DND-41 (cell line): ENCODE measurements around the gene CAV3.

ENCODE experiments used
- ATAC-seq: fragments of 200-7000 bp; cut with Tn5 transposase; 3 replicates; pipeline ENCODE4 v1.9.1; 2021; ENCODE audit warnings: low read depth; ENCODE audit not compliant: insufficient read depth
- DNase-seq: peaks from one replicate; pipeline ENCODE4 v3.0.0-alpha.2; 2020
- H2AFZ ChIP-seq: 2 replicates; pipeline ENCODE4 v1.6.0; 2012; ENCODE audit warnings: low read depth, low read length
- H3K27ac ChIP-seq: 2 replicates; pipeline ENCODE4 v1.5.1; 2012; ENCODE audit warnings: low read length, inconsistent platforms
- H3K27me3 ChIP-seq: fragments of 200-600 bp; sonication (generic); 2 replicates; pipeline ENCODE4 v1.6.0; 2012; ENCODE audit warnings: low read length, mild to moderate bottlenecking, inconsistent platforms; ENCODE audit not compliant: insufficient read depth, poor library complexity
- H3K36me3 ChIP-seq: 2 replicates; pipeline ENCODE4 v1.5.1; 2012; ENCODE audit warnings: low read length, inconsistent platforms; ENCODE audit not compliant: insufficient read depth
- H3K4me1 ChIP-seq: 2 replicates; pipeline ENCODE4 v1.5.1; 2012; ENCODE audit warnings: mild to moderate bottlenecking, low read length; ENCODE audit not compliant: insufficient read depth
- H3K4me2 ChIP-seq: 2 replicates; pipeline ENCODE4 v1.6.0; 2012; ENCODE audit warnings: mild to moderate bottlenecking, moderate library complexity, low read length, inconsistent platforms; ENCODE audit not compliant: insufficient read depth
- H3K4me3 ChIP-seq, 2 experiments: fragments of 200-600 bp in 1 of 2; shearing (Covaris generic) in 1 of 2; 2 replicates each; pipeline ENCODE4 v1.5.1; 2012 to 2016; ENCODE audit warnings: inconsistent platforms in 2 of 2, low read length in 2 of 2, mild to moderate bottlenecking in 2 of 2, low read depth in 1 of 2, moderate library complexity in 1 of 2
- H3K79me2 ChIP-seq: 2 replicates; pipeline ENCODE4 v1.6.0; 2012; ENCODE audit warnings: low read length, inconsistent platforms; ENCODE audit not compliant: insufficient read depth
- H3K9ac ChIP-seq: 2 replicates; pipeline ENCODE4 v1.6.0; 2012; ENCODE audit warnings: low read depth, mild to moderate bottlenecking, inconsistent platforms, low read length, moderate library complexity
- H3K9me3 ChIP-seq: 2 replicates; pipeline ENCODE4 v1.5.1; 2012; ENCODE audit warnings: low read length, moderate library complexity, mild to moderate bottlenecking, inconsistent platforms; ENCODE audit not compliant: insufficient read depth, severe bottlenecking
- H4K20me1 ChIP-seq: 2 replicates; pipeline ENCODE4 v1.6.0; 2012; ENCODE audit warnings: low read length; ENCODE audit not compliant: insufficient read depth
- EZH2 ChIP-seq: IDR thresholded peaks from 3 replicates; pipeline ENCODE4 v1.6.1; 2012; ENCODE audit warnings: borderline replicate concordance, low read depth, mild to moderate bottlenecking, moderate library complexity, low read length, inconsistent platforms; ENCODE audit not compliant: severe bottlenecking
- TF ChIP-seq, protein P1 (sequence below): IDR thresholded peaks from 2 replicates; pipeline ENCODE4 v1.5.1; 2012; ENCODE audit warnings: borderline replicate concordance, low read length, moderate library complexity, mild to moderate bottlenecking; ENCODE audit not compliant: poor library complexity, severe bottlenecking; ENCODE audit errors: extremely low read depth

Gene CAV3

DNA sequence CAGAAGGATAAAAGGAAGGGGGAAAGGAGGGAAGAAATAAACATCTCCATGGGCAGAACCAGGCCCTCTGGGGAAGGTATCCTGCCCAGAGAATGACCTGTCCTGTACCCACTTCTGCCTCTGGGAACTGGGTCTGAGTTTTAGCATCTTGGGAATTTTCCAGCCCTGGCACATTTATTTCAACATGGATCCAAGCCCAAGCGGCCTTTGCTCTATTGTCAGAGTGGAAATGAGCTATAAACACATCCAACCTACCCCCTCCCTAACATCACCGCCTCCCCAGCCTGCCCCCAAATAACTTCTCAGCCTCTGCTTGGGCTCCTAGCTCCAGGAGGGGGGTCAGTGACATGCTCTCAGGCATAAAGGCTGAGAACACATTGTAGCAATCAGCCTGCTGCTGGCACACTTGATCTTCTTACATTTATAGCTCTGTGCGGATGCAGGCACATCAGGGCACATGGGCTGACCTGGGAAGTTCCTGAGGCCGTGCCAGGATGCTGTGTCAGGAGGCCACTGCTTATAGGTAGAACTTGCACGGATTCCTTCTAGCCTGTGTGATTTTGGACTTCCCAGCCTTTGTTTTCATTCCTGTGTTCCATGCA lies 40.4 kb downstream of the CAV3 start:
- no peak overlapping the region for H3K4me2 ChIP-seq

DNA sequence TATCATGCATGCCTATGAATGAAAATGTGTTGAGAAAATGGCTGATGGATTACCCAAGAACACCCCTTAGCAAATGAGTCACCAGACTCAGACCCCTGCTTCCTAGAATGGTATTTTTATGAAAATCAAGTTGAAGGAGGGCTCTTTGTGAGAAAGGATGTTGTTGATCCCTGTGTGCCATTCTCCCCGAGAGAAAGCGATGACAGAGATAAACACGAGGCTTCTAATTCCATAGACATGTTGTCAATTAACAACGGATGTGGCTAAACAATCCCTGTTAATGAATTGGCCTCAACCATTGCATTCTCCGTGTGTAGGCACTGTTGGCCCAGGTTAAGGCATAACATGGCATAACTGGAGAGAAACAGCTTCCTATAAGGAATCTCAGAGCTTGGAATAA lies 41.6 kb downstream of the CAV3 start:
- H3K36me3 ChIP-seq: no peaks in the 10 kb centered on the region
- no peaks in the 10 kb centered on the region for H3K79me2 ChIP-seq
- no peak for ATAC-seq
- no peak overlapping the region for H3K27ac ChIP-seq
- no peak overlapping the region for H3K4me2 ChIP-seq
- no peaks in the 10 kb centered on the region for H3K27me3 ChIP-seq
- H3K9ac ChIP-seq: no peak overlapping the region
- no peak for TF ChIP-seq EZH2
- TF ChIP-seq, protein P1, sequence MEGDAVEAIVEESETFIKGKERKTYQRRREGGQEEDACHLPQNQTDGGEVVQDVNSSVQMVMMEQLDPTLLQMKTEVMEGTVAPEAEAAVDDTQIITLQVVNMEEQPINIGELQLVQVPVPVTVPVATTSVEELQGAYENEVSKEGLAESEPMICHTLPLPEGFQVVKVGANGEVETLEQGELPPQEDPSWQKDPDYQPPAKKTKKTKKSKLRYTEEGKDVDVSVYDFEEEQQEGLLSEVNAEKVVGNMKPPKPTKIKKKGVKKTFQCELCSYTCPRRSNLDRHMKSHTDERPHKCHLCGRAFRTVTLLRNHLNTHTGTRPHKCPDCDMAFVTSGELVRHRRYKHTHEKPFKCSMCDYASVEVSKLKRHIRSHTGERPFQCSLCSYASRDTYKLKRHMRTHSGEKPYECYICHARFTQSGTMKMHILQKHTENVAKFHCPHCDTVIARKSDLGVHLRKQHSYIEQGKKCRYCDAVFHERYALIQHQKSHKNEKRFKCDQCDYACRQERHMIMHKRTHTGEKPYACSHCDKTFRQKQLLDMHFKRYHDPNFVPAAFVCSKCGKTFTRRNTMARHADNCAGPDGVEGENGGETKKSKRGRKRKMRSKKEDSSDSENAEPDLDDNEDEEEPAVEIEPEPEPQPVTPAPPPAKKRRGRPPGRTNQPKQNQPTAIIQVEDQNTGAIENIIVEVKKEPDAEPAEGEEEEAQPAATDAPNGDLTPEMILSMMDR: no peak
- no peaks in the 10 kb centered on the region for H4K20me1 ChIP-seq
- no peak for DNase-seq
- no peaks in the 10 kb centered on the region for H3K4me1 ChIP-seq
- no peaks in the 10 kb centered on the region for H3K9me3 ChIP-seq
- no peak overlapping the region for H2AFZ ChIP-seq
- H3K4me3 ChIP-seq: no peak overlapping the region

More for the DNA sequence above, 40.4 kb downstream of the CAV3 start:
- H3K9ac ChIP-seq: no peak overlapping the region
- ATAC-seq: no peak
- H3K4me3 ChIP-seq: no peak overlapping the region
- H3K79me2 ChIP-seq: no peaks in the 10 kb centered on the region
- no peak overlapping the region for H3K27ac ChIP-seq
- H2AFZ ChIP-seq: no peak overlapping the region
- no peak for TF ChIP-seq EZH2
- TF ChIP-seq, protein P1: no peak
- no peaks in the 10 kb centered on the region for H4K20me1 ChIP-seq
- no peaks in the 10 kb centered on the region for H3K27me3 ChIP-seq
- DNase-seq: no peak
- H3K36me3 ChIP-seq: no peaks in the 10 kb centered on the region
- no peaks in the 10 kb centered on the region for H3K4me1 ChIP-seq
- peaks cover 3% of the 10 kb centered on the region for H3K9me3 ChIP-seq

DNA sequence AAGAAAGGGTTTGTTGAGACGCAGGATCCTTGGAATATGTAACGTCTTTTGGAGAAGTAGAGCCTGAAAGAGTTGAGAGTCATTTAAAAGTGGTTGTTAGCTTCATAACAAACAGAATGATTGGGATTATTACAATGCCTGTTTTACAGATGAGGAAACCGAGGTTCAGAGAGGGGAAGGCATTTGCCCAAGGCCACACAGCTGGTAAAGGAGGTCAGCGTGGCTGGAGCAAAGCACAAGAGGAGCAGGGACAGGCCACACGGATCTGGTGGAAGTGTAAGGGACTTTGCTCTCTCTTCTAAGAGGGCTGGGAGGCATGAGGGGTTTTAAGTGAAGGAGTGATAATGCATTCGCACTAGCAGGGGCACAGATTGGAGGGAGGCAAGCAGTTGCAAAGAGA lies 42.0 kb downstream of the CAV3 start:
- Histone ChIP-seq H2AFZ (no peak overlapping the region), H3K4me3 (no peak overlapping the region), H3K36me3 (no peaks in the 10 kb centered on the region), H3K79me2 (no peaks in the 10 kb centered on the region), H3K9me3 (no peaks in the 10 kb centered on the region), H4K20me1 (no peaks in the 10 kb centered on the region), H3K4me2 (no peak overlapping the region), H3K9ac (no peak overlapping the region), H3K27me3 (no peaks in the 10 kb centered on the region), H3K4me1 (no peaks in the 10 kb centered on the region), H3K27ac (no peak overlapping the region)
- no peak for ATAC-seq
- DNase-seq: no peak
- TF ChIP-seq EZH2: no peak
- TF ChIP-seq, protein P1: no peak

DNA sequence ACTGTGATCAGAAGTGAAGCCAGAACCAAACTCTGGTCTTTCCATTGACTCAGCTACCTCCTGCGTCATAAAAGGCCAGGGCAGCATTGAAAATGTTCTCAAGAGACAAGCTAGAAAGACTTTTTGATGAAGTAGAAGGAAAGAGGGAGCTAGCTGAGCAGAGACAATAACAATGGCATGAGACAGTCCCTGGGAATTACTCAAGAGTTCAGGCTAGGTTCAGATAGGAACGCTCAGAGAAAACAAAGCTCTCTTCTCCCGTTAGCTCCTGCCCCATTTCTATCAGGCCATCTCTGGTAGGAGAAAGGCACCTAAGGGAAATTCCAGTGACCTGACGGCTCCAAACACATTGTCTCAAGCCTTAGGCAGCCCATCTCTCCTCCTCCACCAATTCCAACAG lies 42.8 kb downstream of the CAV3 start:
- no peaks in the 10 kb centered on the region for H3K79me2 ChIP-seq
- no peak overlapping the region for H3K9ac ChIP-seq
- no peaks in the 10 kb centered on the region for H3K9me3 ChIP-seq
- H3K27ac ChIP-seq: no peak overlapping the region
- no peak overlapping the region for H2AFZ ChIP-seq
- no peaks in the 10 kb centered on the region for H3K36me3 ChIP-seq
- no peak overlapping the region for H3K4me3 ChIP-seq
- H3K4me2 ChIP-seq: no peak overlapping the region
- no peak for DNase-seq
- TF ChIP-seq, protein P1: no peak
- TF ChIP-seq EZH2: no peak
- no peak for ATAC-seq
- H4K20me1 ChIP-seq: no peaks in the 10 kb centered on the region
- H3K27me3 ChIP-seq: no peaks in the 10 kb centered on the region
- no peaks in the 10 kb centered on the region for H3K4me1 ChIP-seq
